Measurements from ENCODE around the gene ANKS6. TPM values are rescaled to one million over a fixed set of nuclear protein-coding genes. Genes with fewer than 3 reads are reported as not detected.

ANKS6 gene
- total RNA-seq, 2 experiments from 2014 or later = 5.6 to 5.9 TPM

- peaks cover 10% of the 10 kb centered on the region for H3K36me3 Mint-ChIP-seq (ENCODE audit: low read depth)
- H3K4me3 Mint-ChIP-seq = peak overlapping the region; percentile 81
- H3K4me1 Mint-ChIP-seq = peaks cover 37% of the 10 kb centered on the region
- no peak for DNase-seq
- peaks cover 25% of the 10 kb centered on the region for H3K27me3 Mint-ChIP-seq
- H3K27ac Mint-ChIP-seq = no peak overlapping the region
- no peaks in the 10 kb centered on the region for H3K9me3 Mint-ChIP-seq
- ChIA-PET CTCF (no interaction called here), POLR2A (no interaction called here)
These were observed 13.2 kb upstream of the ANKS6 start for GRCh38 chr9:98809311-98810101.

- ChIA-PET CTCF (no interaction called here), POLR2A (no interaction called here)
- DNase-seq = no peak
- H3K4me1 Mint-ChIP-seq = peaks cover 37% of the 10 kb centered on the region
- H3K4me3 Mint-ChIP-seq = peak overlapping the region; percentile 81
- peaks cover 28% of the 10 kb centered on the region for H3K27me3 Mint-ChIP-seq
- peaks cover 6% of the 10 kb centered on the region for H3K36me3 Mint-ChIP-seq (ENCODE audit: low read depth)
- H3K9me3 Mint-ChIP-seq = no peaks in the 10 kb centered on the region
- no peak overlapping the region for H3K27ac Mint-ChIP-seq
These were observed 12.5 kb upstream of the ANKS6 start for GRCh38 chr9:98808875-98809274.

GRCh38 chr9:98808411-98808815, 12.1 kb upstream of the ANKS6 start:
- peaks cover 37% of the 10 kb centered on the region for H3K4me1 Mint-ChIP-seq
- H3K9me3 Mint-ChIP-seq = no peaks in the 10 kb centered on the region
- H3K27ac Mint-ChIP-seq = peak overlapping the region; percentile 48
- peaks cover 29% of the 10 kb centered on the region for H3K27me3 Mint-ChIP-seq
- H3K36me3 Mint-ChIP-seq (ENCODE audit: low read depth) = peaks cover 5% of the 10 kb centered on the region
- POLR2A ChIA-PET = no interaction called here
- H3K4me3 Mint-ChIP-seq = peak overlapping the region; percentile 81
- peak; percentile 11 for DNase-seq
- CTCF ChIA-PET = interaction anchor here (1.5 kb wide), 1 partner anchor 16 kb away, joined by 3 read pairs; no protein-coding TSS in a partner anchor

GRCh38 chr9:98807814-98808195, 11.4 kb upstream of the ANKS6 start:
- CTCF ChIA-PET = interaction anchor here (1.5 kb wide), 1 partner anchor 15 kb away, joined by 3 read pairs; no protein-coding TSS in a partner anchor
- Mint-ChIP-seq H3K9me3 (no peaks in the 10 kb centered on the region), H3K36me3 (ENCODE audit: low read depth) (peaks cover under 1% of the 10 kb centered on the region), H3K4me3 (peak overlapping the region; percentile 81), H3K4me1 (peaks cover 37% of the 10 kb centered on the region), H3K27me3 (peaks cover 32% of the 10 kb centered on the region), H3K27ac (peak overlapping the region; percentile 48)
- peak; percentile 45 for DNase-seq
- POLR2A ChIA-PET = no interaction called here

- Mint-ChIP-seq H3K4me1 (peaks cover 37% of the 10 kb centered on the region), H3K4me3 (peak within 1 kb of the TSS; percentile 82), H3K27me3 (peaks cover 32% of the 10 kb centered on the region), H3K27ac (peak within 1 kb of the TSS; percentile 77), H3K9me3 (no peaks in the 10 kb centered on the region), H3K36me3 (ENCODE audit: low read depth) (no peaks in the 10 kb centered on the region)
- ChIA-PET CTCF (interaction anchor here (1.0 to 1.5 kb wide), 2 partner anchors 12 to 15 kb away, joined by 3 read pairs; no protein-coding TSS in a partner anchor), POLR2A (interaction anchor here (0.6 kb wide), 1 partner anchor 50 kb away, joined by 3 read pairs; no protein-coding TSS in a partner anchor)
- DNase-seq = peak; percentile 50
These were observed 10.9 kb upstream of the ANKS6 start, which contains the start of gene GALNT12 for GRCh38 chr9:98807070-98807813. Gene GALNT12 (plus strand): TSS chr9:98807670. CDS start chr9:98807699, 29 bp downstream.

GRCh38 chr9:98806394-98807035, 10.2 kb upstream of the ANKS6 start:
- Mint-ChIP-seq H3K36me3 (ENCODE audit: low read depth) (no peaks in the 10 kb centered on the region), H3K27ac (no peak overlapping the region), H3K4me3 (peak overlapping the region; percentile 82), H3K27me3 (peaks cover 32% of the 10 kb centered on the region), H3K4me1 (peaks cover 37% of the 10 kb centered on the region), H3K9me3 (no peaks in the 10 kb centered on the region)
- CTCF ChIA-PET = interaction anchor here (1.0 kb wide), 2 partner anchors 13 to 15 kb away, joined by 3 to 5 read pairs; no protein-coding TSS in a partner anchor
- POLR2A ChIA-PET = interaction anchor here (0.6 kb wide), 1 partner anchor 51 kb away, joined by 3 read pairs; no protein-coding TSS in a partner anchor
- no peak for DNase-seq

- H3K9me3 Mint-ChIP-seq = no peaks in the 10 kb centered on the region
- H3K4me1 Mint-ChIP-seq = peaks cover 33% of the 10 kb centered on the region
- H3K27me3 Mint-ChIP-seq = peaks cover 32% of the 10 kb centered on the region
- no peaks in the 10 kb centered on the region for H3K36me3 Mint-ChIP-seq (ENCODE audit: low read depth)
- DNase-seq = no peak
- H3K4me3 Mint-ChIP-seq = no peak overlapping the region
- ChIA-PET POLR2A (no interaction called here), CTCF (interaction anchor here (1.0 kb wide), 1 partner anchor 14 kb away, joined by 5 read pairs; no protein-coding TSS in a partner anchor)
- no peak overlapping the region for H3K27ac Mint-ChIP-seq
These were observed 9.3 kb upstream of the ANKS6 start for GRCh38 chr9:98805506-98806272.

GRCh38 chr9:98804083-98804482, 7.7 kb upstream of the ANKS6 start:
- no peak for DNase-seq
- H3K4me3 Mint-ChIP-seq = no peak overlapping the region
- ChIA-PET POLR2A (interaction anchor here (0.6 kb wide), 1 partner anchor 271 kb away, joined by 3 read pairs; no protein-coding TSS in a partner anchor), CTCF (no interaction called here)
- H3K9me3 Mint-ChIP-seq = peaks cover 1% of the 10 kb centered on the region
- H3K27me3 Mint-ChIP-seq = peaks cover 32% of the 10 kb centered on the region
- H3K36me3 Mint-ChIP-seq (ENCODE audit: low read depth) = no peaks in the 10 kb centered on the region
- no peak overlapping the region for H3K27ac Mint-ChIP-seq
- H3K4me1 Mint-ChIP-seq = peaks cover 23% of the 10 kb centered on the region

- Mint-ChIP-seq H3K9me3 (peaks cover 16% of the 10 kb centered on the region), H3K27me3 (peaks cover 37% of the 10 kb centered on the region), H3K4me1 (peaks cover 12% of the 10 kb centered on the region), H3K4me3 (no peak overlapping the region), H3K36me3 (ENCODE audit: low read depth) (peaks cover 7% of the 10 kb centered on the region), H3K27ac (no peak overlapping the region)
- ChIA-PET POLR2A (no interaction called here), CTCF (interaction anchor here (0.6 to 2.0 kb wide), 4 partner anchors 12 to 404 kb away, joined by 3 to 7 read pairs (median 4); no protein-coding TSS in a partner anchor)
- no peak for DNase-seq
These were observed 5.6 kb upstream of the ANKS6 start for GRCh38 chr9:98801969-98802371.

GRCh38 chr9:98801561-98801960, 5.2 kb upstream of the ANKS6 start:
- Mint-ChIP-seq H3K4me1 (peaks cover 9% of the 10 kb centered on the region), H3K4me3 (no peak overlapping the region), H3K27me3 (peaks cover 34% of the 10 kb centered on the region), H3K9me3 (peaks cover 16% of the 10 kb centered on the region), H3K36me3 (ENCODE audit: low read depth) (peaks cover 7% of the 10 kb centered on the region), H3K27ac (no peak overlapping the region)
- POLR2A ChIA-PET = no interaction called here
- DNase-seq = no peak
- CTCF ChIA-PET = interaction anchor here (0.6 to 2.0 kb wide), 4 partner anchors 11 to 403 kb away, joined by 3 to 7 read pairs (median 4); no protein-coding TSS in a partner anchor

GRCh38 chr9:98798254-98798653, 1.9 kb upstream of the ANKS6 start:
- Mint-ChIP-seq H3K4me3 (peak overlapping the region; percentile 37), H3K27me3 (peaks cover 9% of the 10 kb centered on the region), H3K27ac (no peak overlapping the region), H3K36me3 (ENCODE audit: low read depth) (peaks cover 7% of the 10 kb centered on the region), H3K4me1 (peaks cover 12% of the 10 kb centered on the region), H3K9me3 (peaks cover 16% of the 10 kb centered on the region)
- ChIA-PET POLR2A (no interaction called here), CTCF (no interaction called here)
- DNase-seq = no peak

- CTCF ChIA-PET = interaction anchor here (0.7 kb wide), 1 partner anchor 236 kb away, joined by 4 read pairs; no protein-coding TSS in a partner anchor
- H3K4me3 Mint-ChIP-seq = peak overlapping the region; percentile 37
- peaks cover 12% of the 10 kb centered on the region for H3K4me1 Mint-ChIP-seq
- POLR2A ChIA-PET = no interaction called here
- H3K27me3 Mint-ChIP-seq = peaks cover 8% of the 10 kb centered on the region
- peaks cover 7% of the 10 kb centered on the region for H3K36me3 Mint-ChIP-seq (ENCODE audit: low read depth)
- no peak overlapping the region for H3K27ac Mint-ChIP-seq
- H3K9me3 Mint-ChIP-seq = peaks cover 16% of the 10 kb centered on the region
- no peak for DNase-seq
These were observed 1.1 kb upstream of the ANKS6 start for GRCh38 chr9:98797491-98797890.
